NB4 (cell line): Measurements from ENCODE around the gene ZNF326.
"Not testable (repeated sequence)": the region's sequence is repeated elsewhere in the genome, so short reads cannot be mapped to it uniquely, and the experiment has no call there.

ENCODE experiments used
- POLR2A ChIP-seq: IDR thresholded peaks from 2 replicates; pipeline ENCODE4 v1.6.1; 2011; ENCODE audit warnings: mild to moderate bottlenecking; ENCODE audit not compliant: insufficient read length; ENCODE audit errors: extremely low read depth
- TF ChIP-seq, protein P1 (sequence below): IDR thresholded peaks from one replicate; pipeline ENCODE4 v1.5.1; 2012; ENCODE audit warnings: low read depth, low read length
- TF ChIP-seq, protein P2 (sequence below): IDR thresholded peaks from 2 replicates; pipeline ENCODE4 v1.6.1; 2011; ENCODE audit warnings: low read depth, low read length

- TF ChIP-seq, protein P1, sequence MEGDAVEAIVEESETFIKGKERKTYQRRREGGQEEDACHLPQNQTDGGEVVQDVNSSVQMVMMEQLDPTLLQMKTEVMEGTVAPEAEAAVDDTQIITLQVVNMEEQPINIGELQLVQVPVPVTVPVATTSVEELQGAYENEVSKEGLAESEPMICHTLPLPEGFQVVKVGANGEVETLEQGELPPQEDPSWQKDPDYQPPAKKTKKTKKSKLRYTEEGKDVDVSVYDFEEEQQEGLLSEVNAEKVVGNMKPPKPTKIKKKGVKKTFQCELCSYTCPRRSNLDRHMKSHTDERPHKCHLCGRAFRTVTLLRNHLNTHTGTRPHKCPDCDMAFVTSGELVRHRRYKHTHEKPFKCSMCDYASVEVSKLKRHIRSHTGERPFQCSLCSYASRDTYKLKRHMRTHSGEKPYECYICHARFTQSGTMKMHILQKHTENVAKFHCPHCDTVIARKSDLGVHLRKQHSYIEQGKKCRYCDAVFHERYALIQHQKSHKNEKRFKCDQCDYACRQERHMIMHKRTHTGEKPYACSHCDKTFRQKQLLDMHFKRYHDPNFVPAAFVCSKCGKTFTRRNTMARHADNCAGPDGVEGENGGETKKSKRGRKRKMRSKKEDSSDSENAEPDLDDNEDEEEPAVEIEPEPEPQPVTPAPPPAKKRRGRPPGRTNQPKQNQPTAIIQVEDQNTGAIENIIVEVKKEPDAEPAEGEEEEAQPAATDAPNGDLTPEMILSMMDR = not testable (repeated sequence)
- not testable (repeated sequence) for TF ChIP-seq POLR2A
- TF ChIP-seq, protein P2, sequence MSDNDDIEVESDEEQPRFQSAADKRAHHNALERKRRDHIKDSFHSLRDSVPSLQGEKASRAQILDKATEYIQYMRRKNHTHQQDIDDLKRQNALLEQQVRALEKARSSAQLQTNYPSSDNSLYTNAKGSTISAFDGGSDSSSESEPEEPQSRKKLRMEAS = not testable (repeated sequence)
These were observed 2.2 kb downstream of the ZNF326 start for GRCh38 chr1:89997152-89997551.
